Neural progenitor cell (in vitro differentiated cells): ENCODE data around the gene GSE1.

Experiments used
- EZH2phosphoT487 ChIP-seq: fragments of 200-600 bp; sonication (generic); IDR thresholded peaks from 2 replicates; pipeline ENCODE4 v1.6.1; 2017; ENCODE audit warnings: antibody characterized with exemption
- TF ChIP-seq, protein P1 (sequence below): fragments of 200-600 bp; sonication (generic); IDR thresholded peaks from 2 replicates; pipeline ENCODE4 v1.5.1; 2017; ENCODE audit warnings: antibody characterized with exemption, mild to moderate bottlenecking

DNA sequence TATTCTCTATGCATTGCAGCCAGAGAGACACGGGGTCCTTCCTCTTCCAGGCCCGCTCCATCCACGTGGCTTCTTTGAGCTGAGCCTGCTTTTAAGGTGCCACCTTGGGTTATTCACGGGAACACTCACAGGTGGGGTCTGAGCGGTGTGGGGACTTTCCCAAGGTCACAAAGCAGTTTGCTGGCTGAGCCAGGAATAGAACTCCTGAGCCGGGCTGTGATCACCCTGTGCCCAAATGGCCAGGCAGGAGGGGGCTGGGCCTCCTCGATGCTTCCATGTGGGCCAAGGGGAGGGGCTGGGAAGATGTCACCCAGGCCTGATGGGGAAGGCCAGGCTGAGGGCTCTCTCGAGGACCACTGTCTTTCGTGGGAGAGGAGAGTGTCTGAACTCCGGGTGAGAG is 13.0 kb upstream of the GSE1 start:
- TF ChIP-seq, protein P1, sequence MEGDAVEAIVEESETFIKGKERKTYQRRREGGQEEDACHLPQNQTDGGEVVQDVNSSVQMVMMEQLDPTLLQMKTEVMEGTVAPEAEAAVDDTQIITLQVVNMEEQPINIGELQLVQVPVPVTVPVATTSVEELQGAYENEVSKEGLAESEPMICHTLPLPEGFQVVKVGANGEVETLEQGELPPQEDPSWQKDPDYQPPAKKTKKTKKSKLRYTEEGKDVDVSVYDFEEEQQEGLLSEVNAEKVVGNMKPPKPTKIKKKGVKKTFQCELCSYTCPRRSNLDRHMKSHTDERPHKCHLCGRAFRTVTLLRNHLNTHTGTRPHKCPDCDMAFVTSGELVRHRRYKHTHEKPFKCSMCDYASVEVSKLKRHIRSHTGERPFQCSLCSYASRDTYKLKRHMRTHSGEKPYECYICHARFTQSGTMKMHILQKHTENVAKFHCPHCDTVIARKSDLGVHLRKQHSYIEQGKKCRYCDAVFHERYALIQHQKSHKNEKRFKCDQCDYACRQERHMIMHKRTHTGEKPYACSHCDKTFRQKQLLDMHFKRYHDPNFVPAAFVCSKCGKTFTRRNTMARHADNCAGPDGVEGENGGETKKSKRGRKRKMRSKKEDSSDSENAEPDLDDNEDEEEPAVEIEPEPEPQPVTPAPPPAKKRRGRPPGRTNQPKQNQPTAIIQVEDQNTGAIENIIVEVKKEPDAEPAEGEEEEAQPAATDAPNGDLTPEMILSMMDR: no peak
- no peak for TF ChIP-seq EZH2phosphoT487
